SH-SY5Y (cell line): ENCODE measurements around the gene NRG2.

Source experiments
- GATA2 ChIP-seq: IDR thresholded peaks from 2 replicates; pipeline ENCODE4 v1.6.1; 2011; ENCODE audit warnings: mild to moderate bottlenecking, low read depth, low read length
- GATA3 ChIP-seq: IDR thresholded peaks from 2 replicates; pipeline ENCODE4 v1.6.1; 2011; ENCODE audit warnings: low read depth, mild to moderate bottlenecking, low read length, moderate library complexity

DNA sequence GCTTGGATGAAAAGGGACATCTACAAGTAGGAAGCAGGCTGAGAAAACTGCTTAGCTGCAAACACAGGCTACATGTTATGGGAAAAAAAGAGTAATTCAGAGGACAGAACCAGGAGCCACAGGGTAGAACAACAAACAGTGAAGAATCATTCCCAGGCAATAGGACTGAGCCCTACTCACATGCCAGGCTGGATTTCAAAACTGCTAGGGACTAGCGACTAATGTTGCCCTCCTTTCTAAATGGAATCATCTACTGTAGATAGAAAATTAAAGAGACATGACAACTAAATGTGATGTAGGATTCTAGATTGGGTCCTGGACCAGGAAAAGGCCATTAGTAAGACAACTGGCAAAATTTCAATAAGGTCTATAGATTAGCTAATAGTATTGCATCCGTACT is 15.3 kb downstream of the NRG2 start:
- TF ChIP-seq GATA3 (no peak), GATA2 (no peak)
